SIG-M5 (cell line): ENCODE data around the gene PCDHGA5.
"Not testable (repeated sequence)": the region's sequence is repeated elsewhere in the genome, so short reads cannot be mapped to it uniquely, and the experiment has no call there.

ENCODE experiments used
- DNase-seq: peaks from one replicate; lab custom pipeline; 2025; lab: John Stamatoyannopoulos, UW

Gene PCDHGA5

GRCh38 chr5:141351591-141351990 is 12.4 kb upstream of the PCDHGA5 start:
- no peak for DNase-seq

- DNase-seq = no peak
Observed at GRCh38 chr5:141354900-141355469, 9.0 kb upstream of the PCDHGA5 start, which contains the start of gene PCDHGA4. Gene PCDHGA4 (plus strand): TSS chr5:141355021. CDS start chr5:141355108, 87 bp downstream.

- no peak for DNase-seq
Observed at GRCh38 chr5:141355641-141356040, 8.3 kb upstream of the PCDHGA5 start.

- no peak for DNase-seq
Observed at GRCh38 chr5:141356133-141356532, 7.8 kb upstream of the PCDHGA5 start.

GRCh38 chr5:141356950-141357349 is 7.0 kb upstream of the PCDHGA5 start:
- DNase-seq = no peak

- DNase-seq = no peak
Observed at GRCh38 chr5:141359790-141360426, 4.1 kb upstream of the PCDHGA5 start, which contains the start of gene PCDHGB2. Gene PCDHGB2 (plus strand): TSS chr5:141359994. CDS start chr5:141360136, 142 bp downstream.

GRCh38 chr5:141360685-141361084 is 3.3 kb upstream of the PCDHGA5 start:
- no peak for DNase-seq

GRCh38 chr5:141362719-141363118 is 1.2 kb upstream of the PCDHGA5 start:
- DNase-seq = no peak

- no peak for DNase-seq
Observed at GRCh38 chr5:141366016-141366896, 2.3 kb downstream of the PCDHGA5 start.

GRCh38 chr5:141369994-141370848 is 6.3 kb downstream of the PCDHGA5 start, which contains the start of gene PCDHGB3:
Gene PCDHGB3 (plus strand): TSS chr5:141370242. CDS start chr5:141370395, 153 bp downstream.
- DNase-seq = no peak

- no peak for DNase-seq
Observed at GRCh38 chr5:141371572-141372475, 7.9 kb downstream of the PCDHGA5 start.

- no peak for DNase-seq
Observed at GRCh38 chr5:141373673-141374317, 9.8 kb downstream of the PCDHGA5 start, which contains the start of gene PCDHGA6. Gene PCDHGA6 (plus strand): TSS chr5:141373891. CDS start chr5:141374084, 193 bp downstream.

GRCh38 chr5:141374627-141375026 is 10.7 kb downstream of the PCDHGA5 start:
- DNase-seq = no peak

- not testable (repeated sequence) for DNase-seq
Observed at GRCh38 chr5:141375444-141376155, 11.6 kb downstream of the PCDHGA5 start.

GRCh38 chr5:141382469-141383294 is 18.7 kb downstream of the PCDHGA5 start, which contains the start of gene PCDHGA7:
Gene PCDHGA7 (plus strand): TSS chr5:141382742. CDS start chr5:141382900, 158 bp downstream.
- DNase-seq = no peak

- DNase-seq = no peak
Observed at GRCh38 chr5:141383345-141383744, 19.4 kb downstream of the PCDHGA5 start.

- no peak for DNase-seq
Observed at GRCh38 chr5:141384471-141385267, 20.7 kb downstream of the PCDHGA5 start.
